Measurements from ENCODE around the gene KRTAP2-4. TPM values are rescaled to one million over a fixed set of nuclear protein-coding genes. Genes with fewer than 3 reads are reported as not detected.

Gene KRTAP2-4
- total RNA-seq, 1 experiment from 2014 or later: not detected

GRCh38 chr17:41020336-41020735 lies 45.3 kb downstream of the KRTAP2-4 start:
- H3F3A ChIP-seq (ENCODE audit: insufficient read depth, low read depth): peaks cover 19% of the 10 kb centered on the region
- BruUV-seq (replicated peaks): no TSS peak
- DNase-seq: peak; percentile 34 to 90
- H3K4me3 ChIP-seq: no peak overlapping the region
- H3K27me3 ChIP-seq (ENCODE audit: insufficient read depth, low read depth): no peaks in the 10 kb centered on the region
- no peak overlapping the region for H2AFZ ChIP-seq
- intact Hi-C loops (cut with micrococcal nuclease; ENCODE audit: unreplicated experiment): loop anchor here (2.0 kb wide), 1 partner anchor 62 kb away; no protein-coding TSS in a partner anchor
- no peaks in the 10 kb centered on the region for H3K79me2 ChIP-seq (ENCODE audit: low read depth)
- peaks cover 30% of the 10 kb centered on the region for H3K4me1 ChIP-seq (replicated peaks; ENCODE audit: insufficient read depth)
- H4K20me1 ChIP-seq (ENCODE audit: insufficient read depth): no peaks in the 10 kb centered on the region
- H3K36me3 ChIP-seq (ENCODE audit: low read depth): no peaks in the 10 kb centered on the region
- peak overlapping the region; percentile 46; the same call in 1 of the 2 replicates for H3K27ac ChIP-seq
- TF ChIP-seq EZH2 (IDR thresholded peaks at IDR 0.05; ENCODE audit: low read depth) (no peak), CTCF (conservative IDR thresholded peaks at IDR 0.05) (no peak)
- CTCF ChIA-PET: interaction anchor here (0.7 kb wide), 1 partner anchor 32 kb away, joined by 3 read pairs; no protein-coding TSS in a partner anchor
- POLR2A ChIA-PET (ENCODE audit: unreplicated experiment): interaction anchor here (0.5 to 0.7 kb wide), 2 partner anchors 16 to 484 kb away, joined by 3 read pairs; no protein-coding TSS in a partner anchor
- peak overlapping the region; percentile 5 for H3K4me2 ChIP-seq
- H3K9me2 ChIP-seq (ENCODE audit: insufficient read depth): no peaks in the 10 kb centered on the region
- peaks cover 13% of the 10 kb centered on the region; the same call in 1 of the 2 replicates for H3K9me3 ChIP-seq (ENCODE audit: insufficient read depth, low read depth)

- no peaks in the 10 kb centered on the region for H3K79me2 ChIP-seq (ENCODE audit: low read depth)
- no peak overlapping the region for H2AFZ ChIP-seq
- no peaks in the 10 kb centered on the region for H3K36me3 ChIP-seq (ENCODE audit: low read depth)
- BruUV-seq (replicated peaks): no TSS peak
- H3K4me2 ChIP-seq: no peak overlapping the region
- DNase-seq: no peak
- peaks cover 13% of the 10 kb centered on the region; the same call in 1 of the 2 replicates for H3K9me3 ChIP-seq (ENCODE audit: insufficient read depth, low read depth)
- H3K4me3 ChIP-seq: no peak overlapping the region
- no peak overlapping the region for H3K27ac ChIP-seq
- peaks cover 19% of the 10 kb centered on the region for H3F3A ChIP-seq (ENCODE audit: insufficient read depth, low read depth)
- intact Hi-C loops (cut with micrococcal nuclease; ENCODE audit: unreplicated experiment): no loop called here
- no peaks in the 10 kb centered on the region for H4K20me1 ChIP-seq (ENCODE audit: insufficient read depth)
- ChIA-PET CTCF (no interaction called here), POLR2A (ENCODE audit: unreplicated experiment) (no interaction called here)
- H3K4me1 ChIP-seq (replicated peaks; ENCODE audit: insufficient read depth): peaks cover 39% of the 10 kb centered on the region
- TF ChIP-seq CTCF (conservative IDR thresholded peaks at IDR 0.05) (no peak), EZH2 (IDR thresholded peaks at IDR 0.05; ENCODE audit: low read depth) (no peak)
- H3K9me2 ChIP-seq (ENCODE audit: insufficient read depth): no peaks in the 10 kb centered on the region
- H3K27me3 ChIP-seq (ENCODE audit: insufficient read depth, low read depth): no peaks in the 10 kb centered on the region
Measured at GRCh38 chr17:41019415-41019814, 46.3 kb downstream of the KRTAP2-4 start.

- H4K20me1 ChIP-seq (ENCODE audit: insufficient read depth): no peaks in the 10 kb centered on the region
- DNase-seq: no peak
- H3K4me2 ChIP-seq: no peak overlapping the region
- no peak overlapping the region for H3K27ac ChIP-seq
- no peak overlapping the region for H3K4me3 ChIP-seq
- intact Hi-C loops (cut with micrococcal nuclease; ENCODE audit: unreplicated experiment): no loop called here
- H3K9me3 ChIP-seq (ENCODE audit: insufficient read depth, low read depth): peaks cover 8% of the 10 kb centered on the region; the same call in 1 of the 2 replicates
- H3K4me1 ChIP-seq (replicated peaks; ENCODE audit: insufficient read depth): peaks cover 48% of the 10 kb centered on the region
- TF ChIP-seq CTCF (conservative IDR thresholded peaks at IDR 0.05): no peak
- no peak for TF ChIP-seq EZH2 (IDR thresholded peaks at IDR 0.05; ENCODE audit: low read depth)
- H3K79me2 ChIP-seq (ENCODE audit: low read depth): no peaks in the 10 kb centered on the region
- POLR2A ChIA-PET (ENCODE audit: unreplicated experiment): no interaction called here
- no TSS peak for BruUV-seq (replicated peaks)
- H3K27me3 ChIP-seq (ENCODE audit: insufficient read depth, low read depth): no peaks in the 10 kb centered on the region
- no peaks in the 10 kb centered on the region for H3K9me2 ChIP-seq (ENCODE audit: insufficient read depth)
- no peak overlapping the region for H2AFZ ChIP-seq
- H3F3A ChIP-seq (ENCODE audit: insufficient read depth, low read depth): peaks cover 27% of the 10 kb centered on the region
- CTCF ChIA-PET: no interaction called here
- H3K36me3 ChIP-seq (ENCODE audit: low read depth): no peaks in the 10 kb centered on the region
Measured at GRCh38 chr17:41018541-41018940, 47.1 kb downstream of the KRTAP2-4 start.
